H9 (cell line): ENCODE data around the gene ADAR. TPM values are rescaled to one million over a fixed set of nuclear protein-coding genes. Genes with fewer than 3 reads are reported as not detected.

Source experiments
- DNase-seq: peaks from one replicate; pipeline ENCODE4 v3.0.0-alpha.2; 2017
- H2AFZ ChIP-seq: one replicate; pipeline ENCODE4 v1.6.1; 2013; ENCODE audit warnings: mild to moderate bottlenecking, low read length, control low read depth, moderate library complexity
- H2AK5ac ChIP-seq: 2 replicates; pipeline ENCODE4 v1.6.1; 2013; ENCODE audit warnings: low read length, control low read depth, mixed read lengths; ENCODE audit not compliant: insufficient read length
- H2BK120ac ChIP-seq: one replicate; pipeline ENCODE4 v1.6.1; 2013; ENCODE audit warnings: low read depth, mild to moderate bottlenecking, low read length, control low read depth, inconsistent platforms; ENCODE audit not compliant: poor library complexity, severe bottlenecking
- H2BK12ac ChIP-seq: 2 replicates; pipeline ENCODE4 v1.6.1; 2013; ENCODE audit warnings: low read length, control low read depth, mixed read lengths, low read depth; ENCODE audit not compliant: insufficient read length
- H2BK15ac ChIP-seq: 2 replicates; pipeline ENCODE4 v1.6.1; 2013; ENCODE audit warnings: low read depth, low read length, control low read depth
- H2BK20ac ChIP-seq: one replicate; pipeline ENCODE4 v1.6.1; 2013; ENCODE audit warnings: low read depth, mild to moderate bottlenecking, low read length, control low read depth, inconsistent platforms; ENCODE audit not compliant: poor library complexity, severe bottlenecking
- H2BK5ac ChIP-seq: 2 replicates; pipeline ENCODE4 v1.6.1; 2013; ENCODE audit warnings: low read length, control low read depth, mixed read lengths; ENCODE audit not compliant: insufficient read length
- H3K14ac ChIP-seq: 2 replicates; pipeline ENCODE4 v1.6.1; 2013; ENCODE audit warnings: low read length, control low read depth; ENCODE audit not compliant: insufficient read depth
- H3K18ac ChIP-seq: 2 replicates; pipeline ENCODE4 v1.6.1; 2013; ENCODE audit warnings: low read depth, mild to moderate bottlenecking, mixed read lengths, low read length, control low read depth; ENCODE audit not compliant: insufficient read length
- H3K23ac ChIP-seq: 2 replicates; pipeline ENCODE4 v1.6.1; 2013; ENCODE audit warnings: low read length, control low read depth, mixed read lengths, low read depth; ENCODE audit not compliant: insufficient read length
- H3K23me2 ChIP-seq: 2 replicates; pipeline ENCODE4 v1.6.1; 2013; ENCODE audit warnings: low read depth, mild to moderate bottlenecking, mixed read lengths, low read length, control low read depth; ENCODE audit not compliant: insufficient read length, poor library complexity, severe bottlenecking
- H3K27ac ChIP-seq: 2 replicates; pipeline ENCODE4 v1.5.1; 2013; ENCODE audit warnings: low read length, control low read depth, mixed read lengths, low read depth; ENCODE audit not compliant: insufficient read length
- H3K27me3 ChIP-seq: 2 replicates; pipeline ENCODE4 v1.6.1; 2013; ENCODE audit warnings: low read length, control low read depth, inconsistent platforms; ENCODE audit not compliant: insufficient read depth
- H3K4ac ChIP-seq: 2 replicates; pipeline ENCODE4 v1.6.1; 2013; ENCODE audit warnings: low read depth, mild to moderate bottlenecking, control low read depth, inconsistent platforms, low read length, moderate library complexity
- H3K4me1 ChIP-seq: 2 replicates; pipeline ENCODE4 v1.6.1; 2013; ENCODE audit warnings: low read length, control low read depth, inconsistent platforms; ENCODE audit not compliant: insufficient read depth
- H3K4me2 ChIP-seq: 2 replicates; pipeline ENCODE4 v1.6.1; 2013; ENCODE audit warnings: low read length, control low read depth, mixed read lengths; ENCODE audit not compliant: insufficient read length, insufficient read depth
- H3K56ac ChIP-seq: 2 replicates; pipeline ENCODE4 v1.6.1; 2013; ENCODE audit warnings: low read depth, mild to moderate bottlenecking, mixed read lengths, low read length, control low read depth; ENCODE audit not compliant: insufficient read length
- H3K79me1 ChIP-seq: 2 replicates; pipeline ENCODE4 v1.6.1; 2013; ENCODE audit warnings: low read depth, mild to moderate bottlenecking, moderate library complexity, low read length, control low read depth, inconsistent platforms; ENCODE audit not compliant: insufficient read depth, poor library complexity, severe bottlenecking
- H3K79me2 ChIP-seq: 2 replicates; pipeline ENCODE4 v1.6.1; 2013; ENCODE audit warnings: low read length, control low read depth, inconsistent platforms; ENCODE audit not compliant: insufficient read depth
- H3K9ac ChIP-seq: 2 replicates; pipeline ENCODE4 v1.6.1; 2013; ENCODE audit warnings: low read length, control low read depth, mixed read lengths; ENCODE audit not compliant: insufficient read length; ENCODE audit errors: extremely low read depth
- H3K9me3 ChIP-seq: one replicate; pipeline ENCODE4 v1.6.1; 2013; ENCODE audit warnings: low read depth, low read length, inconsistent platforms; ENCODE audit not compliant: control insufficient read depth
- H3T11ph ChIP-seq: one replicate; pipeline ENCODE4 v1.6.1; 2013; ENCODE audit warnings: mild to moderate bottlenecking, low read length, control low read depth, inconsistent platforms
- H4K20me1 ChIP-seq: one replicate; pipeline ENCODE4 v1.6.1; 2013; ENCODE audit not compliant: control insufficient read depth, insufficient read length, insufficient read depth
- H4K5ac ChIP-seq: 2 replicates; pipeline ENCODE4 v1.6.1; 2013; ENCODE audit warnings: low read depth, mild to moderate bottlenecking, mixed read lengths, low read length, control low read depth; ENCODE audit not compliant: insufficient read length
- H4K8ac ChIP-seq: replicated peaks from 2 replicates; pipeline ENCODE4 v1.6.1; 2013; ENCODE audit warnings: low read length, control low read depth, mixed read lengths, low read depth; ENCODE audit not compliant: insufficient read length
- H4K91ac ChIP-seq: 2 replicates; pipeline ENCODE4 v1.6.1; 2013; ENCODE audit warnings: low read depth, mild to moderate bottlenecking, moderate library complexity, mixed read lengths, low read length, control low read depth; ENCODE audit not compliant: insufficient read length
- H3K27ac Mint-ChIP-seq, 3 experiments: 2 replicates in 2 of 3; 3 replicates in 1 of 3; pipeline ENCODE4 v1.8.0; 2020 to 2021; ENCODE audit warnings: mixed read lengths in 3 of 3, mild to moderate bottlenecking in 1 of 3, moderate library complexity in 1 of 3
- H3K27me3 Mint-ChIP-seq: 2 replicates; pipeline ENCODE4 v1.8.0; 2021; ENCODE audit warnings: low read depth, mild to moderate bottlenecking, moderate library complexity, mixed read lengths
- H3K36me3 Mint-ChIP-seq, 3 experiments: 2 replicates in 2 of 3; 3 replicates in 1 of 3; pipeline ENCODE4 v1.8.0; 2020 to 2021; ENCODE audit warnings: low read depth in 3 of 3, mixed read lengths in 3 of 3; ENCODE audit not compliant: insufficient read depth in 1 of 3
- H3K4me1 Mint-ChIP-seq, 2 experiments: 2 replicates each; pipeline ENCODE4 v1.8.0; 2020; ENCODE audit warnings: mixed read lengths in 2 of 2
- H3K4me3 Mint-ChIP-seq, 2 experiments: 2 replicates in 1 of 2; 3 replicates in 1 of 2; pipeline ENCODE4 v1.8.0; 2020 to 2021; ENCODE audit warnings: mild to moderate bottlenecking in 2 of 2, mixed read lengths in 2 of 2, moderate library complexity in 1 of 2
- H3K9me3 Mint-ChIP-seq, 2 experiments: 2 replicates in 1 of 2; 3 replicates in 1 of 2; pipeline ENCODE4 v1.8.0; 2020; ENCODE audit warnings: mild to moderate bottlenecking in 2 of 2, mixed read lengths in 2 of 2, moderate library complexity in 1 of 2
- WGBS: extraction: QIAGEN DNeasy Blood & Tissue Kit; methylation state at CpG from one replicate; pipeline ENCODE4 v1.1.7; 2013; ENCODE audit warnings: missing lambda C conversion rate, low lambda C conversion rate, mixed read lengths; ENCODE audit not compliant: insufficient read length; ENCODE audit errors: extremely low coverage; 5-methylcytosine and 5-hydroxymethylcytosine counted together
- total RNA-seq: library from RNA; stranded (reverse); gene quantifications from 2 replicates; pipeline ENCODE4 v1.2.1, GENCODE V29; 2021
- TF ChIP-seq, protein P1 (sequence below): fragments of 200-600 bp; sonication (generic); conservative IDR thresholded peaks from 3 replicates; pipeline ENCODE4 v1.8.0; 2021; ENCODE audit warnings: antibody characterized with exemption, mild to moderate bottlenecking

The ADAR gene
- total RNA-seq, 1 experiment from 2014 or later, result 236 TPM

GRCh38 chr1:154550070-154550469, 57.9 kb downstream of the ADAR start:
- H2BK15ac ChIP-seq, result no peak overlapping the region
- TF ChIP-seq, protein P1, sequence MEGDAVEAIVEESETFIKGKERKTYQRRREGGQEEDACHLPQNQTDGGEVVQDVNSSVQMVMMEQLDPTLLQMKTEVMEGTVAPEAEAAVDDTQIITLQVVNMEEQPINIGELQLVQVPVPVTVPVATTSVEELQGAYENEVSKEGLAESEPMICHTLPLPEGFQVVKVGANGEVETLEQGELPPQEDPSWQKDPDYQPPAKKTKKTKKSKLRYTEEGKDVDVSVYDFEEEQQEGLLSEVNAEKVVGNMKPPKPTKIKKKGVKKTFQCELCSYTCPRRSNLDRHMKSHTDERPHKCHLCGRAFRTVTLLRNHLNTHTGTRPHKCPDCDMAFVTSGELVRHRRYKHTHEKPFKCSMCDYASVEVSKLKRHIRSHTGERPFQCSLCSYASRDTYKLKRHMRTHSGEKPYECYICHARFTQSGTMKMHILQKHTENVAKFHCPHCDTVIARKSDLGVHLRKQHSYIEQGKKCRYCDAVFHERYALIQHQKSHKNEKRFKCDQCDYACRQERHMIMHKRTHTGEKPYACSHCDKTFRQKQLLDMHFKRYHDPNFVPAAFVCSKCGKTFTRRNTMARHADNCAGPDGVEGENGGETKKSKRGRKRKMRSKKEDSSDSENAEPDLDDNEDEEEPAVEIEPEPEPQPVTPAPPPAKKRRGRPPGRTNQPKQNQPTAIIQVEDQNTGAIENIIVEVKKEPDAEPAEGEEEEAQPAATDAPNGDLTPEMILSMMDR, result no peak
- H3K79me2 ChIP-seq, result no peaks in the 10 kb centered on the region

More at GRCh38 chr1:154550070-154550469, 57.9 kb downstream of the ADAR start:
- no peak overlapping the region for H3K4me2 ChIP-seq
- Mint-ChIP-seq H3K27ac (no peak overlapping the region), H3K4me3 (no peak overlapping the region), H3K27me3 (no peaks in the 10 kb centered on the region), H3K9me3 (no peaks in the 10 kb centered on the region), H3K4me1 (peaks cover 2 to 3% of the 10 kb centered on the region in 2 experiments), H3K36me3 (peaks cover 40 to 66% (median 61%) of the 10 kb centered on the region in 3 experiments)
- no peaks in the 10 kb centered on the region for H4K20me1 ChIP-seq
- no peak overlapping the region for H3K9ac ChIP-seq
- no peak overlapping the region for H4K5ac ChIP-seq
- DNase-seq, result no peak
- no peak overlapping the region for H3K18ac ChIP-seq
- H3K4me1 ChIP-seq, result no peaks in the 10 kb centered on the region
- WGBS, result no CpG with 5 or more reads among the region's 5 CpGs
- H4K8ac ChIP-seq, result no peak overlapping the region
- H3K23ac ChIP-seq, result no peak overlapping the region
- H3K56ac ChIP-seq, result no peak overlapping the region
- no peak overlapping the region for H3T11ph ChIP-seq
- H2BK12ac ChIP-seq, result no peak overlapping the region
- H4K91ac ChIP-seq, result no peak overlapping the region
- H3K79me1 ChIP-seq, result no peaks in the 10 kb centered on the region
- no peaks in the 10 kb centered on the region for H3K9me3 ChIP-seq
- H2AFZ ChIP-seq, result no peak overlapping the region
- H3K27me3 ChIP-seq, result no peaks in the 10 kb centered on the region
- H2BK120ac ChIP-seq, result no peak overlapping the region
- no peak overlapping the region for H3K27ac ChIP-seq
- H2BK5ac ChIP-seq, result no peak overlapping the region
- H3K23me2 ChIP-seq, result no peaks in the 10 kb centered on the region
- no peak overlapping the region for H3K14ac ChIP-seq
- H3K4ac ChIP-seq, result no peak overlapping the region
- no peak overlapping the region for H2BK20ac ChIP-seq
- no peak overlapping the region for H2AK5ac ChIP-seq
